Measurements from ENCODE around the gene ALDH1L1.

DNA sequence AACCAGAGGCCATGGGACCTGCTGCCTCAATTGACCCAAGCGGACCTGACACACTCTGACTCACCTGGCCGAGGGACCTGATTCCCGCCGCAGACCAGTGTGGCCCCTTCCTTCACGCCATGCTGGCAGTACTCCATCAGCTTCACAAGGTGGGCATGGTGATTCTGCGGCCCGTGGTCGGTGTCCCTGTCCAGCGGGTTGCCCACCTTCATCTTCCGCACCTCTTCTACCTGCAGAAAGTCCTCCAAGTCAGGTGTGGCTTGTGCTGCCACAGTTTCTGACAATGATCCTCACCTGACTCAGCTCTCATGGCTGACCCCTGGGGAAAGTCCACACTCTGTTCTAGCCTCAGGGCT, 70.5 kb downstream of the ALDH1L1 start:
- no peak for TF ChIP-seq POLR2A (IDR thresholded peaks at IDR 0.05; ENCODE audit: low read length)
- no peak for TF ChIP-seq GATA1 (IDR thresholded peaks at IDR 0.05; ENCODE audit: low read depth, low read length)

All from erythroblast (primary cell).